HCT116 (cell line): ENCODE data around the gene JAM3. TPM values are rescaled to one million over a fixed set of nuclear protein-coding genes. Genes with fewer than 3 reads are reported as not detected.

Source experiments
- ATAC-seq: fragments of 200-7000 bp; cut with Tn5 transposase; 2 replicates; pipeline ENCODE4 v1.9.1; 2020; ENCODE audit warnings: mild to moderate bottlenecking, moderate library complexity
- BruUV-seq: library from RNA; stranded (reverse); fragments of 400-500 nt; replicated peaks from 2 replicates; lab custom pipeline; 2021; lab: Mats Ljungman, UMichigan
- CTCF ChIA-PET: fragments of 300-600 bp; sonication (Branson Sonifier 250); formaldehyde crosslinking; loops from one replicate; lab custom pipeline; 2021; ENCODE audit warnings: antibody characterized with exemption; lab: Charles Lee
- POLR2A ChIA-PET: fragments of 300-600, 350-600 bp; sonication (Branson Sonifier 250); formaldehyde crosslinking; loops from one replicate; lab custom pipeline; 2021; ENCODE audit warnings: antibody characterized with exemption; lab: Charles Lee
- RAD21 ChIA-PET, 2 experiments: fragments of 300-600 bp; sonication (Branson Sonifier 250); formaldehyde crosslinking; loops; one replicate each; lab custom pipeline; 2023; ENCODE audit warnings: low total read pairs in 2 of 2; ENCODE audit not compliant: uncharacterized antibody in 2 of 2, unreplicated experiment in 2 of 2, low non-redundant PET in 1 of 2; lab: Charles Lee
- DNase-seq: peaks from one replicate; pipeline ENCODE4 v3.0.0-alpha.2; 2010; ENCODE audit warnings: low read depth, low spot score
- H2AFZ ChIP-seq: fragments of 200-600 bp; shearing (Covaris generic), sonication (generic); 2 replicates; pipeline ENCODE4 v1.6.1; 2017; ENCODE audit warnings: low read depth, mixed run types, mixed read lengths, antibody characterized with exemption, low read length; ENCODE audit not compliant: poor library complexity, severe bottlenecking
- H3K27ac ChIP-seq: 2 replicates; pipeline ENCODE4 v1.5.1; 2012; ENCODE audit warnings: low read depth, low read length
- H3K27me3 ChIP-seq: fragments of 200-600 bp; sonication (generic); 2 replicates; pipeline ENCODE4 v1.6.1; 2016; ENCODE audit warnings: mixed run types, low read length, mixed read lengths; ENCODE audit not compliant: insufficient read depth
- H3K36me3 ChIP-seq, 2 experiments: fragments of 200-500 bp in 1 of 2; fragments of 200-600 bp in 1 of 2; sonication (Bioruptor generic) in 1 of 2; sonication (generic) in 1 of 2; 2 replicates each; pipeline versions ENCODE4 v1.5.1 to v1.6.1; 2014 to 2016; ENCODE audit warnings: low read length in 2 of 2, inconsistent platforms in 1 of 2, mixed read lengths in 1 of 2, mixed run types in 1 of 2; ENCODE audit not compliant: insufficient read depth in 2 of 2, control insufficient read depth in 1 of 2
- H3K4me1 ChIP-seq, 2 experiments: fragments of 200-600 bp in 1 of 2; sonication (generic) in 1 of 2; 2 replicates each; pipeline versions ENCODE4 v1.5.1 to v1.6.1; 2012 to 2017; ENCODE audit warnings: low read length in 2 of 2, inconsistent platforms in 1 of 2, mild to moderate bottlenecking in 1 of 2, mixed read lengths in 1 of 2, mixed run types in 1 of 2, moderate library complexity in 1 of 2; ENCODE audit not compliant: insufficient read depth in 2 of 2, control insufficient read depth in 1 of 2
- H3K4me2 ChIP-seq: fragments of 200-600 bp; sonication (generic); 2 replicates; pipeline ENCODE4 v1.6.1; 2017; ENCODE audit warnings: mixed run types, low read length, mixed read lengths
- H3K4me3 ChIP-seq, 2 experiments: fragments of 200-600 bp in 1 of 2; sonication (generic) in 1 of 2; replicated peaks in 1 of 2; 2 replicates each; pipeline ENCODE4 v1.5.1; 2011 to 2016; ENCODE audit warnings: low read length in 2 of 2, control low read depth in 1 of 2, low read depth in 1 of 2, mild to moderate bottlenecking in 1 of 2, mixed read lengths in 1 of 2, mixed run types in 1 of 2
- H3K79me2 ChIP-seq: fragments of 200-600 bp; sonication (generic); 2 replicates; pipeline ENCODE4 v1.6.1; 2017; ENCODE audit warnings: mild to moderate bottlenecking, mixed run types, low read length, moderate library complexity, mixed read lengths; ENCODE audit not compliant: insufficient read depth
- H3K9ac ChIP-seq: fragments of 200-600 bp; sonication (generic); 2 replicates; pipeline ENCODE4 v1.6.1; 2016; ENCODE audit warnings: low read length, mixed read lengths
- H3K9me2 ChIP-seq: fragments of 200-600 bp; sonication (generic), shearing (Covaris generic); 2 replicates; pipeline ENCODE4 v1.6.1; 2017; ENCODE audit warnings: mixed run types, mild to moderate bottlenecking, moderate library complexity; ENCODE audit not compliant: insufficient read depth
- H3K9me3 ChIP-seq, 2 experiments: fragments of 200-500 bp in 1 of 2; fragments of 200-600 bp in 1 of 2; sonication (Bioruptor generic) in 1 of 2; sonication (generic) in 1 of 2; 2 replicates each; pipeline ENCODE4 v1.6.1; 2014 to 2017; ENCODE audit warnings: low read length in 2 of 2, mixed read lengths in 2 of 2, inconsistent platforms in 1 of 2, low read depth in 1 of 2, mild to moderate bottlenecking in 1 of 2, mixed run types in 1 of 2, moderate library complexity in 1 of 2; ENCODE audit not compliant: control insufficient read depth in 1 of 2, insufficient read depth in 1 of 2
- H4K20me1 ChIP-seq: fragments of 200-600 bp; sonication (generic), shearing (Covaris generic); 2 replicates; pipeline ENCODE4 v1.6.1; 2017; ENCODE audit warnings: mixed run types, mild to moderate bottlenecking, moderate library complexity; ENCODE audit not compliant: insufficient read depth
- ATF3 ChIP-seq: IDR thresholded peaks from 2 replicates; pipeline ENCODE4 v1.6.1; 2012
- CBX3 ChIP-seq: IDR thresholded peaks from 2 replicates; pipeline ENCODE4 v1.6.1; 2012; ENCODE audit warnings: low read depth
- CTCF ChIP-seq, 3 experiments: fragments of 200-600 bp in 1 of 3; sonication (generic) in 1 of 3; IDR thresholded peaks in 2 of 3; conservative IDR thresholded peaks in 1 of 3; 2 replicates each; pipeline ENCODE4 v1.5.1; 2012 to 2017; ENCODE audit warnings: low read depth in 2 of 3, low read length in 2 of 3, antibody characterized with exemption in 1 of 3, borderline replicate concordance in 1 of 3, control low read depth in 1 of 3, mild to moderate bottlenecking in 1 of 3, mixed read lengths in 1 of 3, mixed run types in 1 of 3, moderate library complexity in 1 of 3; ENCODE audit not compliant: insufficient read depth in 1 of 3
- EGR1 ChIP-seq: IDR thresholded peaks from 2 replicates; pipeline ENCODE4 v1.6.1; 2012; ENCODE audit warnings: low read depth
- ELF1 ChIP-seq: IDR thresholded peaks from 2 replicates; pipeline ENCODE4 v1.6.1; 2012; ENCODE audit warnings: low read depth, borderline replicate concordance
- EZH2 ChIP-seq: fragments of 200-600 bp; sonication (generic); IDR thresholded peaks from 2 replicates; pipeline ENCODE4 v1.6.1; 2017; ENCODE audit warnings: antibody characterized with exemption, mixed run types
- EZH2phosphoT487 ChIP-seq: fragments of 200-600 bp; IDR thresholded peaks from 2 replicates; pipeline ENCODE4 v1.6.1; 2018; ENCODE audit warnings: antibody characterized with exemption, borderline replicate concordance
- JUND ChIP-seq: IDR thresholded peaks from 2 replicates; pipeline ENCODE4 v1.6.1; 2012
- MAX ChIP-seq: IDR thresholded peaks from 2 replicates; pipeline ENCODE4 v1.6.1; 2012
- POLR2A ChIP-seq: IDR thresholded peaks from 2 replicates; pipeline ENCODE4 v1.7.0; 2011; ENCODE audit warnings: borderline replicate concordance; ENCODE audit not compliant: insufficient read depth, insufficient read length; ENCODE audit errors: extremely low read depth
- POLR2AphosphoS5 ChIP-seq: IDR thresholded peaks from 2 replicates; pipeline ENCODE4 v1.6.1; 2011; ENCODE audit warnings: mild to moderate bottlenecking, low read depth, low read length, moderate library complexity
- RAD21 ChIP-seq: IDR thresholded peaks from 2 replicates; pipeline ENCODE4 v1.6.1; 2012; ENCODE audit warnings: low read depth, mild to moderate bottlenecking
- REST ChIP-seq: IDR thresholded peaks from 2 replicates; pipeline ENCODE4 v1.6.1; 2012; ENCODE audit warnings: low read depth
- SIN3A ChIP-seq: IDR thresholded peaks from 2 replicates; pipeline ENCODE4 v1.6.1; 2012; ENCODE audit warnings: low read depth
- SP1 ChIP-seq: IDR thresholded peaks from 2 replicates; pipeline ENCODE4 v1.6.1; 2012; ENCODE audit warnings: low read depth
- SRF ChIP-seq: IDR thresholded peaks from 2 replicates; pipeline ENCODE4 v1.6.1; 2012; ENCODE audit warnings: low read depth
- YY1 ChIP-seq: IDR thresholded peaks from 2 replicates; pipeline ENCODE4 v1.6.1; 2011; ENCODE audit warnings: low read length, low read depth, moderate library complexity, mild to moderate bottlenecking; ENCODE audit not compliant: insufficient replicate concordance; ENCODE audit errors: extremely low read depth
- ZBTB33 ChIP-seq: IDR thresholded peaks from 2 replicates; pipeline ENCODE4 v1.6.1; 2011; ENCODE audit warnings: mild to moderate bottlenecking, low read length, moderate library complexity; ENCODE audit not compliant: insufficient replicate concordance; ENCODE audit errors: extremely low read depth
- ZFX ChIP-seq: fragments of 450-650 bp; IDR thresholded peaks from 2 replicates; pipeline ENCODE4 v1.6.1; 2017
- ZNF274 ChIP-seq: fragments of 200-500 bp; sonication (Bioruptor generic); IDR thresholded peaks from 2 replicates; pipeline ENCODE4 v1.6.1; 2014; ENCODE audit warnings: mild to moderate bottlenecking, low read depth, low read length, inconsistent platforms
- intact Hi-C: fragments of 100-400 bp; cut with micrococcal nuclease; formaldehyde crosslinking; loops from 2 replicates; pipeline ENCODE4 v1.10.0; 2022
- total RNA-seq: library from RNA; stranded (reverse); gene quantifications from one replicate; pipeline ENCODE4 v1.2.1, GENCODE V29; 2021; ENCODE audit not compliant: unreplicated experiment

The JAM3 gene
- total RNA-seq, 1 experiment from 2014 or later: 0.25 TPM

GRCh38 chr11:134101282-134101681, 32.4 kb downstream of the JAM3 start:
- ChIA-PET POLR2A (no interaction called here), RAD21 (no interaction called here), CTCF (interaction anchor here (1.2 kb wide), 1 partner anchor 29 kb away, joined by 3 read pairs; no protein-coding TSS in a partner anchor)
- Histone ChIP-seq H3K27ac (no peak overlapping the region), H3K27me3 (peaks cover 22% of the 10 kb centered on the region; the same call in 1 of the 2 replicates), H3K9me2 (no peaks in the 10 kb centered on the region), H3K4me3 (no peak overlapping the region), H2AFZ (no peak overlapping the region), H4K20me1 (no peaks in the 10 kb centered on the region), H3K36me3 (no peaks in the 10 kb centered on the region), H3K9ac (no peak overlapping the region), H3K4me1 (no peaks in the 10 kb centered on the region), H3K79me2 (no peaks in the 10 kb centered on the region), H3K4me2 (no peak overlapping the region), H3K9me3 (no peaks in the 10 kb centered on the region)
- intact Hi-C loops: no loop called here
- ATAC-seq: no peak
- DNase-seq: no peak
- TF ChIP-seq SP1 (no peak), ZFX (no peak), CBX3 (no peak), POLR2AphosphoS5 (no peak), JUND (no peak), ATF3 (no peak), SRF (no peak), ZBTB33 (no peak), EZH2phosphoT487 (no peak), EGR1 (no peak), ELF1 (no peak), SIN3A (no peak), YY1 (no peak), MAX (no peak), POLR2A (no peak), EZH2 (no peak), ZNF274 (no peak), CTCF (IDR thresholded peaks at IDR 0.05 in 2 of 3, conservative IDR thresholded peaks at IDR 0.05 in 1 of 3; ENCODE audit: borderline replicate concordance in 1 of 3, insufficient read depth in 1 of 3, low read depth in 2 of 3, low read length in 2 of 3) (no peak), RAD21 (no peak), REST (no peak)
- no TSS peak for BruUV-seq
